HG02763 (cell line): ENCODE measurements around the gene KLHL35.
"Not testable (repeated sequence)": the region's sequence is repeated elsewhere in the genome, so short reads cannot be mapped to it uniquely, and the experiment has no call there.

ENCODE experiments used
- ATAC-seq: cut with Tn5 transposase; IDR thresholded peaks from one replicate; pipeline ENCODE4 v1.9.1; 2021; ENCODE audit warnings: mild to moderate bottlenecking, moderate library complexity; ENCODE audit not compliant: unreplicated experiment

KLHL35 gene

DNA sequence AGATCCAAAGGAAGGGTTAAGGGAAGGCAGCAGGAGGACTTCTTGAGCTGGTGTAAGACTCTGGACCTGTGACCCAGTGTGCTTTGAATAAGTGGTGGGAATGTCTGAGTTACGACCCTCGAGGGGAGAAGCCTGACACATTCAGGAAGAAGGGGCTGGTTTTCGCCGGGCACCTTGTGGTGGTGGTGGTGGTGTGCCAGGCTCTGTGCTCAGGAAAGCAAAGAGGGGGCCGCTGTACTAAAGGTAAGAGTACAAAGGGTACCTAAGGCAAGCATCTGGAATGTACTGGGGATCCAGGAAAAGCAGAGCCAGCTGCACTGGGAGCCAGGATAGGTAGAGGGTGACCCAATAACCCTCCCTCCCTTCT, 6.3 kb downstream of the KLHL35 start:
- ATAC-seq, result no peak

DNA sequence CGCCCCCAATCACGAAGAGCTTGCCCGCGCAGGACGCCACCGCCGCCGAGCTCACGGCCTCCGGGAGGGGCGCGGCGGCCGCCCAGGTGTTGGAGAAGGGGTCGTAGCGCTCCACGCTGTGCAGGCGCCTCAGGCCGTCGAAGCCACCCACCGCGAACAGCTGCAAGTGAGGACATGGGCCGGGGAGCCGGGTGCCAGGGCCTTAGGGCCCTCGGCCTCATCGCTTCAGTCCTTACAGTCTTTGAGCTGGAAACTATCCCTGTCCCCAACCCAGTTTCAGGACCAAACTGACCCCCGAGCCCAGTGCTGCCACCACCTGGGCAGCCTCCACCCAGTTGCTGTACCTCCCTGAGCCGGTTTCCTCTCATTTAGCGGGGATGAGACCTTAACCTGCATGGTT, 7.6 kb downstream of the KLHL35 start:
- no peak for ATAC-seq

DNA sequence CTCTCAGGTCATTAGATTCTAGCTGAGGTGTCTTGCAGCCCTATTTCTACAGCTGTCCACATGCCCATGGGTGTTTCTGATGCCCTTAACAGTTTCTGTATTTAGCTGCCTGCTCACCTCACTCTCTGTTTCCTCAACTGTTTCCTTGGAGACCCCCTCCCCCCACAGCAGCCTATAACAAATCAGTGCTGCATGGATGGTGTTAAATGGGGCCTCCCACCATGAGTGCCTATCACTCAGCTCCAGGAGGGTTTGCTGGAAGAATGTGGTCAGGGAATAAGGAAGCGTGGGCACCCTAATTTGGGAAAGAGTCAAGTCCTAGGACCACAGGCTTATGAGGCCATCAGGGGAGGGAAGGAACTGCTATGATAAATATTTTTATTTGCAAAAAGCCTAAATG, 8.6 kb downstream of the KLHL35 start:
- ATAC-seq, result no peak

DNA sequence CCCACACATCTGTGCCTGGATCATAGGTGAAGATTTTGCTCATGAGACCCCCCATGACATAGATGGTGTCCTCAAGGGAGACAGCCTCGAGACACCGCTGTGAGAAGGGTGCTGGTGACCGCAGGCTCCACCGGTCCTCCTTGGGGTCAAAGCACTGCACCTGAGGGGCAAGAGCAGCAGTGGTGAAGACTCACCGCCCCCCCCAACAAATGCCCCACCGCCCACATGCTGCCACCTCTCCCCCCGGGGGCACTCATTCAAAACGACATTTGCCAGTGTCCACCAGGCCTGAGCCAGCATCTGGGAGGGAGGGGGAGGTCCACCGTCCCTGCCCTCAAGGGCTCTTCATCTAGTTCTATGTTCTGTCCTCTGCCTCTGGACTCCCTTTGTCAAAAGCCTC, 9.3 kb downstream of the KLHL35 start:
- ATAC-seq, result no peak

DNA sequence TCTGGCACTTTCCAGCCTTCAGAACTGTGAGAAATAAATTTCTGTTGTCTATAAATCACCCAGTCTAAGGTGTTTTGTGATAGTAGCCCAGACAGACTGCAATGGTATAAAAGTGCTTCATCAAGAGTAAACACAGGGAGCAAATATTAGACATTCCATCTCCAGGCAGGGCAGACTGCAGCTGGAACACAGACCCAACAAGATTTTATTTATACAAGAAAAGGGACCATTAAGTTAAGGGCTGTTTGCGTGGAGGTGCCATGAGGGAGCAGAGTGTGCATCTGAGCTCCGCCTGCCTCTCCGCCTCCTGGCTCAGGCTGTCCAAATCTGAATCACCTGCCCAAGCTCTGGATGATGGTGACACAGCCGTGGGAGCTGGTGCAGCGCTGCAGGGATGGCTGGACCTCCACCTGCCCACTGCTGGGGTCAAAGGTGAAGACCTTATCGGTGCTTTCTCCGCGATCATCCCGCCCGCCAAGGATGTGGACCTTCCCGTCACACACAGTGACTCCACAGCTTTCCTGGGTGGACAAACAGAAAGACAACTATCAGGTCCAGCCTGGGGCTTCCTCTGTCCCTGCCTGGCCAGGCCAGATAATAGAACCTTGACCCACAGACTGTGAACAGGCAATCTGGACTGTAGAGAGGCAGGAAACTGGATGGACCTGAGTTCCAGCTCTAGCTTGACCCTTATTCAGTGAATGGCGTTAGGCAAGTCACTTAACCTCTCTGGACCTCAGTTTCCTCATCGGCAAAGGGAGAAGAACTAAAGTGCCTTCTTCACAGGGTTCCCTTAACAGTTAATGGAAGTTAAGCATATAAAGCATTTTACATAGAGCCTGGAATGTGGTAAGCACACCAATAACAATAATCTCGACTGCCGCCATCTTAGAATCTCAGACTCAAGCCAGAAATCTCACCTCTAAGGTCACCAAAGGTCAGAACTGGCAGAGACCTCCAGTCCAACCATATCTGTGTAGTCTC, 10.5 kb downstream of the KLHL35 start:
- no peak for ATAC-seq

DNA sequence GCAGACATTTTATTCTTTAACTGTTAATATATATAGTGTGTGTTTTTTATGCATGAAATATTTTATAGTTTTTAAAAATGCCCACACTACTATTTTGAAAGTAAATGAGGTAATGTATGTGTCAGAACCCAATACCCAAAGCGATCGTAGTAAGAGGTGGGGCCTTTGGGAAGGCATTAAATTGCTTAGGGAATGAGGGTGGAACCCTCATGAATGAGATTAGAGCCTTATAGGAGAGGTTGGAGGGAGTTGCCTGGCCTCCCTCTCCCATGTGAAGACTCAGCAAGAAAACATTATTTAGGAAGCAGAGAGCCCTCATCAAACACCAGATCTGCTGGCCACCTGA, 11.1 kb downstream of the KLHL35 start:
- no peak for ATAC-seq

DNA sequence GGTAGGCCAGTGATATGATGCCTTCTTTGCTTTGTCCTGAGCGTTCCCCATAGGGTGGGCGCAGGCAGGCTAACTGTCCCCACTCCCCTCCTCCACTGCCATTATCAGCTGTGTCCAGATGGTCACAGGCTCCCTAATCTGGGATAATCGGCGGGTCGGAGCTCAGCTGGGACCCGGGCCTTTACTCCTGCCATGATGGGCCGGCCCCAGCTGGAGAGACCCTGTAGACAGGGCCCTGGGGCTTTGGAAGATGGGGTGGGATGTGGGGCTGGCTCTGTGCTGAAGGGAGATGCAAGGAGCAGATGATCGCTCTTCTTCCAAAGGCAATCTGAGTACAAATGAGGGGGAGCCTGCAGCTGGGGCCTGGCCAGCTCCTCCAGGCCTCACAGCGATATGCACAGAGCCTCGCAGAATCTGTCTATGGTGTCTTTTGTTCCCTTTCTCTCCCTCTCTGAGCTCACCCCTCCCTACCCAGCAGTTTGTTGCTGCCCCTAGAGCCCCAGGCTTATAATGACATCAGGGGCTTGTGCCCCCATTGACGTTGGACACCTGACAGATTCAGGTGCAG, 11.9 kb downstream of the KLHL35 start:
- ATAC-seq, result no peak

DNA sequence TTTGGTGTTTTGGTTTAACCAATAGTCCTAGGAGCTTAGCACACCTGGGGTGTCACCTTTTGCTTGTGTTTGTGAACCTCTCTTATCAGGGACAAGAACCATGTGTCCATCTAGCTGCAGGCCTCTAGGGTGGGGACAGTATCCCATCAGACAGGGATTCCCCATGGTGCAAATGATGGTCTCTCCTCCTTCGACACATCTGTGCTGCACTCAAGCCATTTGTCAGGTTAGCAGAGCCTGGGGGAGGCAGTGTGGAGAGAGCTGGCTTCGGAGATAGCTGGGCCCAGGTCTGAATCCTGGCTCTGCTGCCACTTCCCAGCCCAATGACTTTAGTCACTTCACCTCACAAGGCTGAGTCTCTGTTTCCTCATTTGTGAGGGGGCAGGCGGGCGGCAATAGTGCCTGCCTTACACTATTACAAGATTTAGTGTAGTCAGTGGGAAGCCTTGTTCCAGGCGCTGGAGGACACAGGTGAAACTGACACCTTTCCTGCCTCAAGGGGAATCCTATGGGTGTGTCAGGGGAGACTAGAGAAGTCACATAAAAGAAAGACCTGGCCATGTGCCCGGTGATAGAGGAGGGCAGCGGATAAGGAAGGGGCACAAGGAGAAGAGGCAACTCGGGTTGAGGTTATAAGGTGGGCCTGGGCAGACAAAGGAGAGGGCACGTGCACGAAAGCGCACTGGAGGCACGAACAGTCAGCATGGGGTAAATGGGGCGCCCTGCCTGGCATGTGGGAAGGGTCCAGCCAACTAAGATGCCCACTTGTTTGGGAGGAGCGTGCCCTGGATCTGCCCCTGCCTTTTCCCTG, 12.6 kb downstream of the KLHL35 start:
- no peak for ATAC-seq

DNA sequence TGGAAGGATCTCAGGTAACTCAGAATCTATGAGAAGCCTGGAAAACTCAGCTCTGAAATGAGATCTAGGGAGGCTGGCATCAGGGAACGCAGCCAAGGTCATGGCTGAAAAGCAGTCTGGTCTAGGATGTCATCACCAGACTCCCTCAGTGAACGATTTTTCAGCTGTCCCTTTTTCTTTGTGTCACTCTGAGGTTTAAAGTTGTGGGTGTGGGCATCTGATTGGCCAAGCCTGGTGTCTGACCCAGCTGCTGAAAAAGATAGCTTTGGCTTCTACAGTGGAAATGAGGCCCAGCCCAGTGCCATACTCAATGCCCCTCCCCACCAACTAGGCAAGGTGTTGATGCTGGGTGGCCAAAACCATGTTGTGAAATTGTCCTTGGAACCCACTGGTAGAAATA, 19.1 kb downstream of the KLHL35 start:
- ATAC-seq, result no peak

DNA sequence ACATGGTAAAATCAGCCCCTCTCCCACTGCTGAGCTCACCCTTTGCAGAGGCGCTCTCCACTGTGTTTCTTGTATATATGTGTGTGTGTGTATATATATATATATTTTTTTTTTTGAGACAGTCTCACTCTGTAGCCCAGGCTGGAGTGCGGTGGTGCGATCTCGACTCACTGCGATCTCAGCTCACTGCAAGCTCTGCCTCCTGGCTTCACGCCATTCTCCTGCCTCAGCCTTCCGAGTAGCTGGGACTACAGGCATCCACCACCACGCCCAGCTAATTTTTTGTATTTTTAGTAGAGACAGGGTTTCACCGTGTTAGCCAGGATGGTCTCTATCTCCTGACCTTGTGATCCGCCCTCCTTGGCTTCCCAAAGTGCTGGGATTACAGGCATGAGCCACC, 19.9 kb downstream of the KLHL35 start:
- not testable (repeated sequence) for ATAC-seq

DNA sequence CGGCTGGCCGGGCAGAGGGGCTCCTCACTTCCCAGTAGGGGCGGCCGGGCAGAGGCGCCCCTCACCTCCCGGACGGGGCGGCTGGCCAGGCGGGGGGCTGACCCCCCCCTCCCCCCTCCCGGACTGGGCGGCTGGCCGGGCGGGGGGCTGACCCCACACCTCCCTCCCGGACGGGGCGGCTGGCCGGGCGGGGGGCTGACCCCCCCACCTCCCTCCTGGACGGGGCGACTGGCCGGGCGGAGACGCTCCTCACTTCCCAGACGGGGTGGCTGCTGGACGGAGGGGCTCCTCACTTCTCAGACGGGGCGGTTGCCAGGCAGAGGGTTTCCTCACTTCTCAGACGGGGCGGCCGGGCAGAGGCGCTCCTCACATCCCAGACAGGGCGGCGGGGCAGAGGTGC, 23.0 kb downstream of the KLHL35 start:
- not testable (repeated sequence) for ATAC-seq

DNA sequence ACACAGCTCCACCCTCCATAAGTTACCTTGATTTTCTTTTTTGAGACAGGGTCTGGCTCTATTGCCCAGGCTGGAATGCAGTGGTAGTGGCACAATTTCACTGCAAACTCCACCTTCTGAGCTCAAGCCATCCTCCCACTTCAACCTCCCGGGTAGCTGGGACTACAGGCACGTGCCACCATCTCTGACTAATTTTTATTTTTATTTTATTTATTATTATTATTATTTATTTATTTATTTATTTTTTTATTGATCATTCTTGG, 24.1 kb downstream of the KLHL35 start:
- no peak for ATAC-seq

DNA sequence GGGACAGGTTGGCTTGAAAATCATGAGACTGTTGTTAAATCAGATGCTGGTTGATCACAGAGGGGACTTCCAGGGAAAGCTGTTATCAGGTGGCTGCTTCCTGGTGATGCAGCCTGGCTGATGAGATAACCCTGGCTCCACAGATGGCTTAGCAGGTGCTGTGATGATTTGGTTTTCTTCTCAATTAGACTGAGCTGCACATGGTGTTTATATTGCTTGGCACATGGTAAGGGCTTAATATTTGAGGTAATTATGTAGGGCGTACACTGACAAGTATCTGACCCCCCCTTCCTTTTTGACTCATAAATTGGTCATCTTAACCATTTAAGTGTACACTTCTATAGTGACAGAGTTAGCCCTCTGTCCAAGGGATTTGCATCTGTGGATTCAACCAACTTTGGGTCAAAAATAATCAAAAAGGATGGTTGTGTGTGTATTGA, 26.6 kb downstream of the KLHL35 start:
- ATAC-seq, result no peak

DNA sequence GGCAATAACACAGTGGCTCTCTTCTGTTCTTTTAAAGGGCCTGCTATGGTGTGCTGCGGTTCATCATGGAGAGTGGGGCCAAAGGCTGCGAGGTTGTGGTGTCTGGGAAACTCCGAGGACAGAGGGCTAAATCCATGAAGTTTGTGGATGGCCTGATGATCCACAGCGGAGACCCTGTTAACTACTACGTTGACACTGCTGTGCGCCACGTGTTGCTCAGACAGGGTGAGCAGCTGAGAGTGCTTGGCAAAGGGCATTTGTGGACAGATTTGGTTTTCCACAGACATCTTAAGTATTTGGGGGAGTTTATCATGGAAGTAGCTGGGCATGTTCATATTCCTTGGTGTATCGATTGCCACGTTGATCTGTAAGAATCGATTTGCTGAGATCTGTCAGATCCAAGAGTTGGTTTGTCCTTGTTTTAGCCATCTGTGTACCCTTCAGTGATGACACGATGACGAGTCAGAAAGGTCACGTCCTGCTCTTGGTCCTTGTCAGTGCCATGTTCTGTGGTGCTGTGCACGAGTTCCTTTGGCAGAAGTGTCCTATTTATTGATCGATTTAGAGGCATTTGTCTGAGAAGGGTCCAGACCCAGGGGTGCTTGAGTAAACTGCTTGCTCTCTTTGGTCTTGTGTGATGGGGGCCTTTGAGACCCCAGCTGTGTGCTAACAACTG, 28.9 kb downstream of the KLHL35 start:
- ATAC-seq, result no peak

DNA sequence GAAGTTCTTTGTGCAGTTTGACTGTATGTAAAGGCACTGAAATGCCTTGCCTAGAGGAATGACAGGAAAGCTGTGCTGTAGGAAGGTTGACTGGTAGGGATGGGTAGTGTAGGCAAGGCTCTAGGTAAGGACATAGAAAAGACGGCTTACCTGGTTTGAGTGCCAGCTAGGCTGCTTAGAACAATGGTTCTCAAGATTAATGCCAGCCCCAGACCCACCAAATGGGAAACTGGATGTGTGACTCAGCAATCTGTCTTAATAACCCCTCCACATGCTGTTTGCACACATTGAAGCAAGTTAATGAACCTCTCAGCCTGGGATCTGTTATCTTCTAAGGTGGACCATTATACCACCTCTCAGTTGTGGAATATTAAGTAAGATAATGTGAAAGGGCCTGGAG, 30.0 kb downstream of the KLHL35 start:
- ATAC-seq, result no peak

DNA sequence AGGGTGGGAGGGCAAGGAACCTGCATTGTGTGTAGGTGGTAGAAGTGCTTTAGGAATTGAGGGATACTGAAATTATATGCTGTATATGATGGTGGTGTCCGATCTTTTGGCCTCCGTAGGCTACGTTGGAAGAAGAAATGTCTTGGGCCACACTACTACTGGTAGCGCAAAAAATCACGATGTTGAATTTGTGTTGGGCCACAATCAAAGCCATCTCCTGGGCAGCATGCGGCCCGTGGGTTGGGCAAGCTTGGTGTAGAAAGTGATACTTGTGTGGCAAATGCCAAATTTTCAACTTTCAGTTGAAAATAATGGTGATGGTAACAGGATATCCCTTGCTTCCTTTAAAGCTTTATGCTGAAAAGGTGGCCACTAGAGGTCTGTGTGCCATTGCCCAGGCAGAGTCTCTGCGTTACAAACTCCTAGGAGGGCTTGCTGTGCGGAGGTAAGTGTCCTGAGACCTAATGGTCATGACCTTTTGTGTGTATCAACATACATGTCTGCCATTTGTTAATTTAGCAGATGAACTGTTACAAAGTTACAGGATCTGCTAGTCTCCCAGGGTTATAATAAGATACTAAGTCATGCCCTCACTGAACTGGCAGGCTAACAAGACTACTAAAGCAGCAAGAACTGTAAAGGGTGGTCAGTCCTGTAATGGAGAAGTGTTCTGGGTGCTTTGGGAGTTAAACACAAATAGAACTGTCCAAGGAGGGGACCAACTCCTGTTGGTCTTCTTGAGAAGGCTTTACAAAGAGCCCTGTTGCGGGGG, 30.8 kb downstream of the KLHL35 start:
- no peak for ATAC-seq

DNA sequence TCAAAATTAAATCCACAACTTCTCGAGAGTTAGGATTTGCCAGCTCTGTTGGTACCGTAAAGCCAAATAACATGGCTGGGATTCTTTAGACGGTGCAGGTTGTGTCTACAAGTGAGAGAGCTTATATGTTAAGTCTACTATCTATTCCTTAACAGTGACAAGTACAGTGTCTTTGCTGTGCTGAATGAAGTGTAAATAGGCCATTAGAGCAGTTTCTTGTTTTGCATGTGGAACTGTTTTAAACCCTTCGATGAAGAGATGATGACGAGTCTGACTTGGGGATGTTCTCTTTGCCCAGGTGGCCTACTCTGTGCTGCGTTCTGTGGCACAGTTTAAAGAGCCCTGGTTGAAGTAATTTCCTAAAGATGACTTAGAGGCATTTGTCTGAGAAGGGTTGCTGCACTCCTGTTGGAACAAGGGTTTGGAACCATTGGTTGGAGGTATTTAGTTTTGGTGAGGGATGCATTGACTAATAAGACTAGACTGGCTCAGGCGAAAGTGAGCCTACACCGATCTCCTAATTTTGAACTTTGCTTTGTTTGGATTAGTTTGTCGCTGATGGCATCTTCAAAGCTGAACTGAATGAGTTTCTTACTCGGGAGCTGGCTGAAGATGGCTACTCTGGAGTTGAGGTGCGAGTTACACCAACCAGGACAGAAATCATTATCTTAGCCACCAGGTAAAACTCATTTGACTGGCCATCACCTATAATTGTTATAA, 32.7 kb downstream of the KLHL35 start:
- ATAC-seq, result no peak

DNA sequence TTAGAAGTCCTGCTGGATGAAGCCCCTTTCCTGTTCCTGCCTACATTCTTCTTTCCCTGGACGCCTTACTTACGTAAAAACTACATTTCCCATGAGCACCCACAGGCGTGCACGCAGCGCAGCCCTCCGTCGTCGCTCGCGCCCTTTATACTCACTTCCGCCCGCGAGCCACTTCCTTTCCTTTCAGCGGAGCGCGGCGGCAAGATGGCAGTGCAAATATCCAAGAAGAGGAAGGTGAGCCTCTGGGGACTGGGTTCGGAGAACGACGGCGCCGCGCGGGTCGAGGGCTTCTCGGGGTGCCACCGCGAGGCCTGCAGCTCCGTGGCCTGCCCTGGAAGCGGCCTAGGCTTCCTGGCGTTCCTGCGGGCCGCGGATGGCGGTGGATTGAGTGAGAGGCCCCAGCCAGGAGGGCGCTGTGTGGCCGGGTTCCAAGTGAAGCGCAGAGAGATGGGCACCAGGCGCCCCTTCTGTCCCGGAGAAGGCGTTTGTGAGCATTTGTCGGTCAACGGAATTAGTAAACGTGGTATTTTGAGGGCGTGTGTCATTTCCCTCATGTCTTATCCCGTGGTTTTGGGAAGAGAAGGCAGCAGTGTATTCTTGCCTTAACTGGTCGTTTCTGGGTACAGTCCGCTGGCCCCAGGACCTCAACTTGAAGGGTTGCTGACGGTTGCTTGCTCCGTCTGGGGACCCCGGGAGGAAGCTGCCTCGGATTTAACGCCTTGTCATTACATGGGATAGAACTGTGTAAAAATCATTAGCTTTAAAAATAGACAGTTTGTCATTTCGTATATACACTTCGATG, 33.5 kb downstream of the KLHL35 start, which contains the start of gene RPS3:
Gene RPS3, plus strand, starts transcription at position 175 of the 802 bp plus-strand sequence. Its CDS starts 30 bp downstream, at position 205.
- ATAC-seq, result peak; percentile 84

DNA sequence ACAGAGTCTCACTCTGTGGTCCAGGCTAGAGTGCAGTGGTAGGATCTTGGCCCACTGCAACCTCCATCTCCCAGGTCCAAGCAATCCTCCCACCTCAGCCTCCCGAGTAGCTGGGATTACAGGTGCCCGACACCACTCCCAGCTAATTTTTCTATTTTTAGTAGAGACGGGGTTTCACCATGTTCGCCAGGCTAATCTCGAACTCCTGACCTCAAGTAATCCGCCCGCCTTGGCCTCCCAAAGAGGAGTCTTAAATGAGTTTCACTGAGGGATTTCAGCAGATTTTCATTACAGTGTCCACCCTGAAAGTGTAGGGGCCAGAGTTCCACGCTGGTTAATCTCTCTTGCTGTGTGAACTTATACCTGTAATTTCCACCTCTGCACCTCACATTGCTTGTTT, 34.1 kb downstream of the KLHL35 start:
- ATAC-seq, result no peak
